Cardiac fibroblast (primary cell): ENCODE measurements around the gene SEMA3B.

Source experiments
- DNase-seq, 2 donors: peaks; one replicate each; pipeline versions ENCODE4 v3.0.0 to v3.0.0-alpha.2; 2010; ENCODE audit warnings: low read depth in 2 of 2
- H3K4me3 ChIP-seq, 2 donors: replicated peaks in 1 of 2; 1 replicate in 1 of 2; 2 replicates in 1 of 2; pipeline ENCODE4 v1.5.1; 2011; ENCODE audit warnings: low read depth in 2 of 2, low read length in 2 of 2, mild to moderate bottlenecking in 2 of 2, moderate library complexity in 1 of 2
- TF ChIP-seq, protein P1 (sequence below): IDR thresholded peaks from one replicate; pipeline ENCODE4 v1.5.1; 2011; ENCODE audit warnings: low read depth, mild to moderate bottlenecking, low read length, inconsistent platforms

Gene SEMA3B

DNA sequence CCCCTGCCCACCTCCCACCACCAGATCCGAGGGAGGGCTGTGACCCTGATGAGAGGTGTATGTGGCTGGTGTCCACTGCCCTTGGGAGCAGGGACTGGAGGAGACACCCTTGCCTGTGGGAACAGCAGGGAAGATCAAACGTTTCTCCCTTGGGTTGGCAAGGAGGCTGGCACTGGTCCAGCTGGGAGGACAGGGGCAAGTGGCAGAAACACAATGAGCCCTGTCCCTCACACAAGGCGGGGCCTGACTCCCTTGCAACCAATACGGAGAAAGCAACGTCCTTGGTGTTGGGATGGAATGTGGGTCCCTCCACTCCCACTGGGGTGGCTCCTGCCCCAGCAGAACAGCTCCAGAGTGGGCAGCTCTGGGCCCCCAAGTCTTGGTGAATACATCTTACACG is 48.4 kb downstream of the SEMA3B start:
- no peak for DNase-seq
- TF ChIP-seq, protein P1, sequence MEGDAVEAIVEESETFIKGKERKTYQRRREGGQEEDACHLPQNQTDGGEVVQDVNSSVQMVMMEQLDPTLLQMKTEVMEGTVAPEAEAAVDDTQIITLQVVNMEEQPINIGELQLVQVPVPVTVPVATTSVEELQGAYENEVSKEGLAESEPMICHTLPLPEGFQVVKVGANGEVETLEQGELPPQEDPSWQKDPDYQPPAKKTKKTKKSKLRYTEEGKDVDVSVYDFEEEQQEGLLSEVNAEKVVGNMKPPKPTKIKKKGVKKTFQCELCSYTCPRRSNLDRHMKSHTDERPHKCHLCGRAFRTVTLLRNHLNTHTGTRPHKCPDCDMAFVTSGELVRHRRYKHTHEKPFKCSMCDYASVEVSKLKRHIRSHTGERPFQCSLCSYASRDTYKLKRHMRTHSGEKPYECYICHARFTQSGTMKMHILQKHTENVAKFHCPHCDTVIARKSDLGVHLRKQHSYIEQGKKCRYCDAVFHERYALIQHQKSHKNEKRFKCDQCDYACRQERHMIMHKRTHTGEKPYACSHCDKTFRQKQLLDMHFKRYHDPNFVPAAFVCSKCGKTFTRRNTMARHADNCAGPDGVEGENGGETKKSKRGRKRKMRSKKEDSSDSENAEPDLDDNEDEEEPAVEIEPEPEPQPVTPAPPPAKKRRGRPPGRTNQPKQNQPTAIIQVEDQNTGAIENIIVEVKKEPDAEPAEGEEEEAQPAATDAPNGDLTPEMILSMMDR = no peak
- H3K4me3 ChIP-seq = no peak overlapping the region

GRCh38 chr3:50318163-50318562 is 49.2 kb downstream of the SEMA3B start:
- no peak overlapping the region for H3K4me3 ChIP-seq
- TF ChIP-seq, protein P1 = no peak
- no peak for DNase-seq

DNA sequence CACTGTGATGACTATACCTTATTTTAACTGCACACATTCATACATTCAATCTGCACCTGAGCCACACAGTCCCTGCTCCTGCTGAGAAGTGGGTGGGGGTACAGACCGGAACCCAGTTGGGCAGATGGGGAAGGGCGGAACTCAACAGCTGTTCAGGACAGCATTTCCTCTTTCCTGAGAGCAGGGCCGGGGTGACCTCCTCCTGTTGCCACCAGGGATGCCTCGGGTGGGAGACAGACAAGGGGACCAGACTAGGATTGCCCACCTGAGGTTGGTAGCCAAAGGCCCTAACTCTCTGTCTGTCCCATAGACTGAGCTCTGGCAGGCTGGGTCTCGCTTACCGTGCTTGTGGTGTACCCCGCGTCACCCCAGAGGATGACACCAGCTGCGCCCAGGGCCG is 49.7 kb downstream of the SEMA3B start:
- H3K4me3 ChIP-seq = no peak overlapping the region
- TF ChIP-seq, protein P1 = no peak
- no peak for DNase-seq

DNA sequence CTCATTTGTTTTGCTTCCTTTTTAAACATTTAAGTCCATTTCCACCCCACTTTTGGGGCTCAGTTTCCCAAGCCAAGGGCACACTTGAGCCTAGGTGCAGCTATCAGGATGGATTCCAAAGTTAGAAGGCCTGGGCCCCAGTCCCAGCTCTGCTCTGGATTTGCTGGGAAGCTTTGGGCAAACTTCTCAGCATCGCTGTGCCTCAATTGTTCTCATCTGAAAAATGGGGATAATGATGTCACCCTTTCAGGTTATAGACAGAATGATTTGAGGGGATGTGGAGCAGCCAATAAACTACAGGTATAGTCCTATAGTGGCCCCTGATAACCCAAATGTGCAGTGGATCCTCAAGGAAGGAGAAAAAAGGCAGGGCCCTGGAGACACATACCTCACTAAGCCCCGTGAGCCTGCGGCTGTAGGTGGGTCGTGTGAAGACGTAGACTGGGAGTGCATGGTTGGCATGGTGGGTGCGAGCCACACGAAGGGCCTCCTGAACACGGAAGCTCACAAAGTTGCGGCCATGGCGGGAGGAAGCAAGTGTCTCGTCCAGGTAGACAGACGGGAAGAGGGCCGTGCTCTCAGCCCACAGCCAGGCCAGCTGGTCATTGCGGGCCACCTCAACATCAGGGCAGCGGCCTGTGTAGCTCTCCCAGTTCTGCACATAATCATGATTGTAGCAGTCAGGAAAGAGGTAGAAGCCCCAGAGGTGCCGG is 50.4 kb downstream of the SEMA3B start:
- TF ChIP-seq, protein P1 = no peak
- DNase-seq = no peak
- H3K4me3 ChIP-seq = peak overlapping the region in 1 of 2 donors; percentile 74

DNA sequence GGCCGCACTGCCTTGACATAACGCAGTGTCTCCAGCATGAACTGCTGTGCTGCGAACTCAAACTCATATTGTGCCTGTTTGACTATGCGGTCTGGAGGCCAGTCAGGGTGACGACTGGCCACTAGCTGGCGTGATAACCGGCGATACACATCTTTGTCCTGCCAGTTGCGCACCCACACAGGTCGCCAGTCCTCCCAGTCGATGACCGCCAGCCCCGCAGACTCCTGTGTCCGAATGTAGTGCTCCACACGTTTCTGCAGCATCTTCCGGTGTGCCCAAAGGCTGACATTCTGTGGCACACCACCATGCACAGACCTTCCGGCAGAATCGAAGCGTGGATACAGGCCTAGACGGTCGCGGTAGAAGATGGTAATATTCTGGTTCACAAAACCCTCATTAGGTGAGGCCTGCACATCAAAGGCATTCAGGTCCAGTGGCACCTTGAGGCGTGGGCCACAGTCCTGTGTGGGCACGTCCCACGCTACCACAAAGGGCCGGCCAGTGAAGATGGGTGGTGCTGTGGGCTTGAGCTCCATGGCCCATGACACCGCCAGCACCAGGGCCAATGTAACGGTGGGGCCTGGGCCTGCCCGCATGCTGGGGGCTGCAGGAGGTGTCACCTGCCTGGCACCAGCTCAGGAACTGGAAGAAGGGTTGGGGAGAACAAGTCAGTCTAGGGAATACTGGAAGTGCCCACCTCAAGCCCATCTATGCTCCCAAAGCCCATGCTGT is 51.1 kb downstream of the SEMA3B start:
- TF ChIP-seq, protein P1 = no peak
- no peak for DNase-seq
- H3K4me3 ChIP-seq = peak overlapping the region; percentile 72 to 74

GRCh38 chr3:50320853-50321335 is 51.9 kb downstream of the SEMA3B start:
- peak overlapping the region; percentile 72 to 74 for H3K4me3 ChIP-seq
- peak; percentile 60 to 76 for DNase-seq
- TF ChIP-seq, protein P1 = no peak
